Mammary microvascular endothelial cell (primary cell): ENCODE data around the gene PTBP3. TPM values are rescaled to one million over a fixed set of nuclear protein-coding genes. Genes with fewer than 3 reads are reported as not detected.

Experiments used
- total RNA-seq: library from RNA; depleted of rRNA; stranded (reverse); fragments of >200 nt; gene quantifications from 2 replicates; pipeline ENCODE4 v1.2.3, GENCODE V29; 2015

PTBP3 gene, protein sequence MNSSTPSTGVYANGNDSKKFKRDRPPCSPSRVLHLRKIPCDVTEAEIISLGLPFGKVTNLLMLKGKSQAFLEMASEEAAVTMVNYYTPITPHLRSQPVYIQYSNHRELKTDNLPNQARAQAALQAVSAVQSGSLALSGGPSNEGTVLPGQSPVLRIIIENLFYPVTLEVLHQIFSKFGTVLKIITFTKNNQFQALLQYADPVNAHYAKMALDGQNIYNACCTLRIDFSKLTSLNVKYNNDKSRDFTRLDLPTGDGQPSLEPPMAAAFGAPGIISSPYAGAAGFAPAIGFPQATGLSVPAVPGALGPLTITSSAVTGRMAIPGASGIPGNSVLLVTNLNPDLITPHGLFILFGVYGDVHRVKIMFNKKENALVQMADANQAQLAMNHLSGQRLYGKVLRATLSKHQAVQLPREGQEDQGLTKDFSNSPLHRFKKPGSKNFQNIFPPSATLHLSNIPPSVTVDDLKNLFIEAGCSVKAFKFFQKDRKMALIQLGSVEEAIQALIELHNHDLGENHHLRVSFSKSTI
- total RNA-seq, result 44.0 and 46.3 TPM in 2 replicates

DNA sequence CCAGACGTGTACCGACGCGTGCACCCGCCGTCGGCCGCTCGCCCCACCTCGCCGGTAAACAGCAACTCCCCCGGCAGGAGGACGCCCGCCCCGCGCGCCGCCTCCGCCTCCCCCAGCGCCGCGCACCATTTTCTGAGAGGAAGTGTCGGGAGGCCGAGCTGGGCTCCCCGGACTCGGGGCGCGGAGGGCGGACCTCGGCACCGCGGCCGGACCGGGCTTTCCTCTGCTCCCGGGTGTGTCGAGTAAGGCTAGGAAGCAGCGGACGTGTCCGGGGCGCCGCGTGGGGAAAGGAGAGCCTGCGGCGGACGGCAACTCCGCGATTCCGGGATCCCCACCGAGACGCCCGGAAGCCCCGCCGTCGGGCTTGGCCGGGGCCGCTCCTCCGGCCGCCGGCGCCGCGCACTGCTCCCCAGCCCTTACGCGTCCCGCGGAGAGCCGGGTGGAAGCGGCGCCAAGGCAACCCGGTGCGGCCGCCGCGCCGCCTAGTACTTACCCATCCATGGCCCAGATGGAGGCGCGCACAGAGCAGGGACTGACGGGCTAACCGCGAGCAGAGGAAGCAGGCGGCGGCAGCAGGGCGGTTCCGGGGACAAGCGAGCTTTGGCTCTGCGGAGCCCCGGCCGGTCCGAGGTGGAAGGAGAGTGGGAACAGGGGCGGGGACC lies at the start of gene PTBP3:
Gene PTBP3, minus strand, starts transcription at position 643 of the 662 bp plus-strand sequence. CDS start 35,754 bp downstream, outside the sequence.

DNA sequence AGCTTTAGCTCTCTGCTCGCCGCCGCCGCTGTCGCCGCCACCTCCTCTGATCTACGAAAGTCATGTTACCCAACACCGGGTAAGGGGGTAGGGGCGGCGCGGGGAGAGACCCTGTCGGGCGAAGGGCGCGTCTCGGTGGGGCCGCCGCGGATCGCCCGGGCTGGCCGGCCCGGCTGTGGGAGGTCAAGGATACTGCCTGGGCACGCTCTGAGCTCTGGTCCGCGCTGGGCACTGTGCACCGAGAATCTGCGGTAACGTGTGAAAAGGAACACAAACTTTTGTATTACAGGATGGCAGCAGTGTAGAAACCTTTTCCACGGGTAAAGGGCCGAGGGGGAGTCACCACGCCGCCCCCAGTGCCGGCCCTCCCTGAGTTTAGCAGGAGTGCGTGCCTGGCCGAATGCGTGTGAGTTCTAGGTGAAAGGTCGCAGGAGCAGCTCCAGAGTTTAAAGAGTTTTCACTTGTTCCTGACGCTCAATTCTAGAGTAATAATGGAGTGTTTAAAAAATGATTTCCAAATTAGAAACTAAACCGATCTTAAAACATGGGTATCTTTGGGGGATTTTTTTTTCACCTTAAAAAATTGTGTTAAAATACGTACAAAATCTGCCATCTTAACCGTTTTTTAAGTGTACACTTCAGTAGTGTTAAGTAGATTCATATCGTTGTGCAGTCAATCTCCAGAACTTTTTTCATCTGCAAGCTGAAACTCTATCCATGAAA lies 46.8 kb upstream of the PTBP3 start, which contains the start of gene HSDL2:
Gene HSDL2, plus strand, starts transcription at position 7 of the 723 bp plus-strand sequence. Its CDS starts 56 bp downstream, at position 63.

DNA sequence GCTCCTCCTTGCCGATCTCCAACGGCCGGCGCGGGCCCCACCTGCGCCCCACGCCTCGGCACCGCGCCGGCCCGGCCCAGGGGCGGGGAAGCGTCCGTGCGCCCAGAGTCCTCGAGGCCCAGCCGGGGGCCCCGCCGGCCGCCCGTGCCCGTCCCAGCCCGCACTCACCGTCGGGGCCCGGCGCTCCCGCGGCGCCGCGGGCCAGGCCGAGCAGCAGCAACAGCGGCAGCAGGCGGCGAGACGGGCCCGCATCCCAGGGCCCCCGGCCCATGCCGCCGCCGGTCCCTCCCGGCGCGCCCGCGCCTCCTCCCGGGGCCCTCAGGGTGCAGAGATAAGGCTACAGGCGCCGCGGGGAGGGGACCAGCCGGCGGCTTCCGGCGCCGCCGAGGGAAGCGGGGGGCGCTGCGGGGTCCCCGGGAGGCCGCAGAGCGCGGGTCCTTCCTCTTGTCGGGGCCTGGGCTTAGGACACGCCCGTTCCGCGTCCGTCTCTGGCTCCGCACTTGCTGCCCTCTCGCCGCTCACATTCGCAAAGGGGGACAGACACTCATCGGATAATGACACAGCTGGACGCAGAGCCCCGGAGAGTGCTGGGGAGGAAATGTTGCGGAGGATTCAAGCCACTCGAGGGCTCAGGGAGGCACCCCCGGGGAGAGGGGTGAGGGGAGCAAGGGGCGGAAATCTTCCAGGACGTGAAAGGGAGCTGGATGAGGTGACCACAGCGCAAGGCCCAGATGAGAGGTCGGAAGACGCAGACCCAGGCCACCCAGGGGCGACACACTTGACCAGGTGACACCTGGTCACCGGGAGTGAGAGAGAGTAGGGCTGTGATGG lies 158.2 kb downstream of the PTBP3 start, which contains the start of gene SUSD1:
Gene SUSD1, minus strand, starts transcription at position 333 of the 831 bp plus-strand sequence. Its CDS starts 62 bp downstream, at position 271.

Other genes with a start within 250 kb of the PTBP3 start
- gene SUSD1, start 158.3 kb downstream of the PTBP3 start, total RNA-seq, result 29.2 and 35.6 TPM in 2 replicates
- gene HSDL2, start 46.5 kb upstream of the PTBP3 start, total RNA-seq, result 10.0 and 15.4 TPM in 2 replicates
- gene KIAA1958, start 153.2 kb upstream of the PTBP3 start, total RNA-seq, result 0.07 and 0.25 TPM in 2 replicates